Measurements from ENCODE around the gene PEAR1.
"Not testable (repeated sequence)": the region's sequence is repeated elsewhere in the genome, so short reads cannot be mapped to it uniquely, and the experiment has no call there.

The PEAR1 gene

GRCh38 chr1:156923670-156924477 lies 30.4 kb downstream of the PEAR1 start:
- DNase-seq, result no peak

GRCh38 chr1:156924478-156925153 lies 31.1 kb downstream of the PEAR1 start:
- no peak for DNase-seq

- no peak for DNase-seq
Measured at GRCh38 chr1:156925154-156926010, 31.9 kb downstream of the PEAR1 start.

- no peak for DNase-seq
Measured at GRCh38 chr1:156926175-156926574, 32.7 kb downstream of the PEAR1 start.

GRCh38 chr1:156926695-156927094 lies 33.2 kb downstream of the PEAR1 start:
- not testable (repeated sequence) for DNase-seq

- peak; percentile 84 for DNase-seq
Measured at GRCh38 chr1:156927215-156928042, 33.9 kb downstream of the PEAR1 start.

- DNase-seq, result no peak
Measured at GRCh38 chr1:156928043-156928602, 34.6 kb downstream of the PEAR1 start.

- DNase-seq, result no peak
Measured at GRCh38 chr1:156929596-156930238, 36.2 kb downstream of the PEAR1 start.

- DNase-seq, result no peak
Measured at GRCh38 chr1:156930483-156930882, 37.0 kb downstream of the PEAR1 start.

GRCh38 chr1:156931211-156931952 lies 37.9 kb downstream of the PEAR1 start:
- no peak for DNase-seq

- DNase-seq, result no peak
Measured at GRCh38 chr1:156931974-156932710, 38.6 kb downstream of the PEAR1 start.

GRCh38 chr1:156933136-156933535 lies 39.6 kb downstream of the PEAR1 start:
- no peak for DNase-seq

- no peak for DNase-seq
Measured at GRCh38 chr1:156935505-156936128, 42.1 kb downstream of the PEAR1 start.

- no peak for DNase-seq
Measured at GRCh38 chr1:156936191-156936590, 42.7 kb downstream of the PEAR1 start.

GRCh38 chr1:156936721-156937220 lies 43.3 kb downstream of the PEAR1 start:
- no peak for DNase-seq

GRCh38 chr1:156937883-156938282 lies 44.4 kb downstream of the PEAR1 start:
- no peak for DNase-seq

GRCh38 chr1:156938813-156939212 lies 45.3 kb downstream of the PEAR1 start:
- DNase-seq, result no peak

GRCh38 chr1:156939786-156940334 lies 46.3 kb downstream of the PEAR1 start:
- no peak for DNase-seq

GRCh38 chr1:156941675-156942074 lies 48.2 kb downstream of the PEAR1 start:
- no peak for DNase-seq

Measured in 8988T (cell line).